ENCODE measurements around the gene EIF4E2.

The EIF4E2 gene

GRCh38 chr2:232581725-232582124, 31.2 kb downstream of the EIF4E2 start:
- no peak overlapping the region for H4K8ac ChIP-seq (ENCODE audit: low read depth, low read length)
- no peak overlapping the region for H2BK5ac ChIP-seq (ENCODE audit: low read depth, low read length, poor library complexity)
- H3K9ac ChIP-seq (ENCODE audit: low read length), result no peak overlapping the region
- DNase-seq, result no peak
- H3K27ac ChIP-seq (ENCODE audit: low read depth, low read length), result no peak overlapping the region
- no peaks in the 10 kb centered on the region for H3K27me3 ChIP-seq (ENCODE audit: insufficient read depth, low read length)
- H3K9me3 ChIP-seq (ENCODE audit: insufficient read depth, low read depth, low read length), result no peaks in the 10 kb centered on the region
- H3K79me1 ChIP-seq (ENCODE audit: low read length), result no peaks in the 10 kb centered on the region
- no peak overlapping the region for H2AK5ac ChIP-seq (ENCODE audit: low read length)
- no peak overlapping the region for H2BK120ac ChIP-seq (ENCODE audit: insufficient read depth, low read length, poor library complexity)
- no peak overlapping the region for H3K18ac ChIP-seq (ENCODE audit: low read length)
- peaks cover 5 to 13% of the 10 kb centered on the region in 2 experiments for H3K36me3 ChIP-seq (ENCODE audit: control insufficient read depth in 1 of 2, insufficient read depth in 2 of 2, low read length in 2 of 2)
- no peak overlapping the region for H3K4me3 ChIP-seq (ENCODE audit: low read depth, low read length)
- no peak overlapping the region for H4K12ac ChIP-seq (ENCODE audit: low read depth, low read length)
- H3K4me1 ChIP-seq (ENCODE audit: control insufficient read depth in 1 of 2, insufficient read depth in 2 of 2, low read length in 2 of 2), result peaks cover 0 to 5% of the 10 kb centered on the region in 2 experiments
- no peak overlapping the region for H3K4me2 ChIP-seq (ENCODE audit: low read length)
- H4K91ac ChIP-seq (ENCODE audit: low read depth, low read length), result no peak overlapping the region
- no peak overlapping the region for H2AFZ ChIP-seq (ENCODE audit: insufficient read depth, low read length, poor library complexity)
- no peaks in the 10 kb centered on the region for H3K79me2 ChIP-seq (ENCODE audit: control insufficient read depth, insufficient read depth, low read length, poor library complexity)
- no peak overlapping the region for H3K14ac ChIP-seq (ENCODE audit: low read length)
- no peak overlapping the region for H3K4ac ChIP-seq (ENCODE audit: low read depth, low read length)
- H3K23ac ChIP-seq (ENCODE audit: low read length), result no peak overlapping the region
- H2BK12ac ChIP-seq (ENCODE audit: low read length), result no peak overlapping the region

DNA sequence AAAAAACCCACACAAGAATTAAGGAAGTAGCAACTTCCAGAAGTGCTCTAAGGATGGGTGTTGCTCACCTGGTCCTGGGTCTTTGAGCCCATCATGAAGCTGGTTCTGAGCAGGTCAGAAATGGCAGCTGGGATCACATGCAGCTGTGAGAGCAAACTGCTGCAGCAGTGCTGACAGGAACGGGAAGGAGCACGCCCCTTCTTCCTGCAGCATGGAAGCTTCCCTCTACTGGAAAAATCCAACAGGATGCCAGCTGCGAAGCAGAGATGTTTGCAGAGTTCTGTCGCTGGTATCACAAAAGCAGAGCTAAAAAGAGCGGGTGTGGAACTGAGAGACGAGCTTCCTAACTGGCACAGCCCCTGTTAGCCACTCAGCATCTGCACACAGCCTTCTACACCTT, 33.7 kb downstream of the EIF4E2 start:
- no peak overlapping the region for H4K91ac ChIP-seq (ENCODE audit: low read depth, low read length)
- no peaks in the 10 kb centered on the region for H3K9me3 ChIP-seq (ENCODE audit: insufficient read depth, low read depth, low read length)
- no peaks in the 10 kb centered on the region for H3K79me2 ChIP-seq (ENCODE audit: control insufficient read depth, insufficient read depth, low read length, poor library complexity)
- H3K18ac ChIP-seq (ENCODE audit: low read length), result no peak overlapping the region
- H4K8ac ChIP-seq (ENCODE audit: low read depth, low read length), result no peak overlapping the region
- H3K14ac ChIP-seq (ENCODE audit: low read length), result no peak overlapping the region
- H2AFZ ChIP-seq (ENCODE audit: insufficient read depth, low read length, poor library complexity), result no peak overlapping the region
- H3K79me1 ChIP-seq (ENCODE audit: low read length), result no peaks in the 10 kb centered on the region
- no peak overlapping the region for H2BK12ac ChIP-seq (ENCODE audit: low read length)
- no peak overlapping the region for H2BK120ac ChIP-seq (ENCODE audit: insufficient read depth, low read length, poor library complexity)
- H3K27ac ChIP-seq (ENCODE audit: low read depth, low read length), result no peak overlapping the region
- H3K4me3 ChIP-seq (ENCODE audit: low read depth, low read length), result no peak overlapping the region
- no peak overlapping the region for H3K4me2 ChIP-seq (ENCODE audit: low read length)
- no CpG with 5 or more reads among the region's 6 CpGs for WGBS (ENCODE audit: extremely low coverage, insufficient coverage, insufficient read length)
- H3K36me3 ChIP-seq (ENCODE audit: control insufficient read depth in 1 of 2, insufficient read depth in 2 of 2, low read length in 2 of 2), result peaks cover 5 to 13% of the 10 kb centered on the region in 2 experiments
- H4K12ac ChIP-seq (ENCODE audit: low read depth, low read length), result no peak overlapping the region
- no peak for DNase-seq
- no peak overlapping the region for H3K23ac ChIP-seq (ENCODE audit: low read length)
- H3K27me3 ChIP-seq (ENCODE audit: insufficient read depth, low read length), result no peaks in the 10 kb centered on the region
- H3K4ac ChIP-seq (ENCODE audit: low read depth, low read length), result no peak overlapping the region
- no peak overlapping the region for H3K9ac ChIP-seq (ENCODE audit: low read length)
- H2BK5ac ChIP-seq (ENCODE audit: low read depth, low read length, poor library complexity), result no peak overlapping the region
- H3K4me1 ChIP-seq (ENCODE audit: control insufficient read depth in 1 of 2, insufficient read depth in 2 of 2, low read length in 2 of 2), result peaks cover 0 to 2% of the 10 kb centered on the region in 2 experiments
- no peak overlapping the region for H2AK5ac ChIP-seq (ENCODE audit: low read length)

GRCh38 chr2:232586943-232587505, 36.5 kb downstream of the EIF4E2 start:
- H3K23ac ChIP-seq (ENCODE audit: low read length), result no peak overlapping the region

GRCh38 chr2:232587512-232587911, 37.0 kb downstream of the EIF4E2 start:
- Histone ChIP-seq H2BK5ac (ENCODE audit: low read depth, low read length, poor library complexity) (no peak overlapping the region), H3K27me3 (ENCODE audit: insufficient read depth, low read length) (no peaks in the 10 kb centered on the region), H3K27ac (ENCODE audit: low read depth, low read length) (no peak overlapping the region), H2BK12ac (ENCODE audit: low read length) (no peak overlapping the region), H2AFZ (ENCODE audit: insufficient read depth, low read length, poor library complexity) (no peak overlapping the region), H2BK120ac (ENCODE audit: insufficient read depth, low read length, poor library complexity) (no peak overlapping the region), H3K4me1 (ENCODE audit: control insufficient read depth in 1 of 2, insufficient read depth in 2 of 2, low read length in 2 of 2) (peaks cover 0 to 2% of the 10 kb centered on the region in 2 experiments), H4K12ac (ENCODE audit: low read depth, low read length) (no peak overlapping the region), H3K9ac (ENCODE audit: low read length) (no peak overlapping the region), H3K14ac (ENCODE audit: low read length) (no peak overlapping the region), H3K4ac (ENCODE audit: low read depth, low read length) (no peak overlapping the region), H3K79me2 (ENCODE audit: control insufficient read depth, insufficient read depth, low read length, poor library complexity) (no peaks in the 10 kb centered on the region), H3K9me3 (ENCODE audit: insufficient read depth, low read depth, low read length) (no peaks in the 10 kb centered on the region), H3K36me3 (ENCODE audit: control insufficient read depth in 1 of 2, insufficient read depth in 2 of 2, low read length in 2 of 2) (peaks cover under 1 to 2% of the 10 kb centered on the region in 2 experiments), H3K18ac (ENCODE audit: low read length) (no peak overlapping the region), H4K8ac (ENCODE audit: low read depth, low read length) (no peak overlapping the region), H3K23ac (ENCODE audit: low read length) (no peak overlapping the region), H3K4me3 (ENCODE audit: low read depth, low read length) (no peak overlapping the region), H2AK5ac (ENCODE audit: low read length) (no peak overlapping the region), H3K79me1 (ENCODE audit: low read length) (no peaks in the 10 kb centered on the region), H4K91ac (ENCODE audit: low read depth, low read length) (no peak overlapping the region), H3K4me2 (ENCODE audit: low read length) (no peak overlapping the region)
- DNase-seq, result no peak
- WGBS (ENCODE audit: extremely low coverage, insufficient coverage, insufficient read length), result no CpG with 5 or more reads among the region's 7 CpGs

More at GRCh38 chr2:232586943-232587505, 36.5 kb downstream of the EIF4E2 start:
- H3K27me3 ChIP-seq (ENCODE audit: insufficient read depth, low read length), result no peaks in the 10 kb centered on the region
- no peak overlapping the region for H4K8ac ChIP-seq (ENCODE audit: low read depth, low read length)
- H3K36me3 ChIP-seq (ENCODE audit: control insufficient read depth in 1 of 2, insufficient read depth in 2 of 2, low read length in 2 of 2), result peaks cover 2% of the 10 kb centered on the region in 2 experiments
- H3K14ac ChIP-seq (ENCODE audit: low read length), result no peak overlapping the region
- no peaks in the 10 kb centered on the region for H3K9me3 ChIP-seq (ENCODE audit: insufficient read depth, low read depth, low read length)
- WGBS (ENCODE audit: extremely low coverage, insufficient coverage, insufficient read length), result no CpG with 5 or more reads among the region's 5 CpGs
- no peak overlapping the region for H2BK5ac ChIP-seq (ENCODE audit: low read depth, low read length, poor library complexity)
- no peaks in the 10 kb centered on the region for H3K79me1 ChIP-seq (ENCODE audit: low read length)
- H3K4me2 ChIP-seq (ENCODE audit: low read length), result no peak overlapping the region
- H3K4ac ChIP-seq (ENCODE audit: low read depth, low read length), result no peak overlapping the region
- no peak overlapping the region for H2BK12ac ChIP-seq (ENCODE audit: low read length)
- H3K27ac ChIP-seq (ENCODE audit: low read depth, low read length), result no peak overlapping the region
- H2AFZ ChIP-seq (ENCODE audit: insufficient read depth, low read length, poor library complexity), result no peak overlapping the region
- H2BK120ac ChIP-seq (ENCODE audit: insufficient read depth, low read length, poor library complexity), result no peak overlapping the region
- H4K91ac ChIP-seq (ENCODE audit: low read depth, low read length), result no peak overlapping the region
- no peak for DNase-seq
- H3K79me2 ChIP-seq (ENCODE audit: control insufficient read depth, insufficient read depth, low read length, poor library complexity), result no peaks in the 10 kb centered on the region
- no peak overlapping the region for H4K12ac ChIP-seq (ENCODE audit: low read depth, low read length)
- H3K4me3 ChIP-seq (ENCODE audit: low read depth, low read length), result no peak overlapping the region
- peaks cover 0 to 2% of the 10 kb centered on the region in 2 experiments for H3K4me1 ChIP-seq (ENCODE audit: control insufficient read depth in 1 of 2, insufficient read depth in 2 of 2, low read length in 2 of 2)
- H2AK5ac ChIP-seq (ENCODE audit: low read length), result no peak overlapping the region
- H3K9ac ChIP-seq (ENCODE audit: low read length), result no peak overlapping the region
- H3K18ac ChIP-seq (ENCODE audit: low read length), result no peak overlapping the region
